Small intestine (tissue), 7 donors: ENCODE results near the gene NGDN. TPM values are rescaled to one million over a fixed set of nuclear protein-coding genes. Genes with fewer than 3 reads are reported as not detected.

ENCODE experiments used
- DNase-seq, 2 donors: peaks; one replicate each; pipeline versions ENCODE4 v3.0.0 to v3.0.0-alpha.2; 2013
- FAIRE-seq: peaks from 2 replicates; lab custom pipeline; 2012; peaks lifted over from hg19 to GRCh38; lab: Jason Lieb, UNC
- H3K27ac ChIP-seq, 3 donors: one replicate each; pipeline ENCODE4 v1.5.1; 2013; ENCODE audit warnings: low read length in 2 of 3, mild to moderate bottlenecking in 2 of 3, control low read depth in 1 of 3, inconsistent platforms in 1 of 3, low read depth in 1 of 3, moderate library complexity in 1 of 3
- H3K27me3 ChIP-seq, 3 donors: one replicate each; pipeline ENCODE4 v1.6.1; 2013; ENCODE audit warnings: low read length in 3 of 3, inconsistent platforms in 1 of 3; ENCODE audit not compliant: control insufficient read depth in 3 of 3, insufficient read depth in 3 of 3
- H3K36me3 ChIP-seq, 3 donors: one replicate each; pipeline ENCODE4 v1.6.1; 2013; ENCODE audit warnings: low read length in 3 of 3, inconsistent platforms in 1 of 3, low read depth in 1 of 3, mild to moderate bottlenecking in 1 of 3, moderate library complexity in 1 of 3; ENCODE audit not compliant: control insufficient read depth in 3 of 3, insufficient read depth in 2 of 3
- H3K4me1 ChIP-seq, 3 donors: one replicate each; pipeline ENCODE4 v1.6.1; 2013; ENCODE audit warnings: low read length in 2 of 3, inconsistent platforms in 1 of 3, low read depth in 1 of 3, mild to moderate bottlenecking in 1 of 3, moderate library complexity in 1 of 3; ENCODE audit not compliant: control insufficient read depth in 3 of 3, insufficient read depth in 2 of 3
- H3K4me3 ChIP-seq, 3 donors: one replicate each; pipeline ENCODE4 v1.5.1; 2013; ENCODE audit warnings: low read length in 3 of 3, control low read depth in 1 of 3, inconsistent platforms in 1 of 3, low read depth in 1 of 3, mild to moderate bottlenecking in 1 of 3, moderate library complexity in 1 of 3
- H3K9me3 ChIP-seq, 2 donors: one replicate each; pipeline ENCODE4 v1.6.1; 2013; ENCODE audit warnings: low read depth in 1 of 2, low read length in 1 of 2; ENCODE audit not compliant: control insufficient read depth in 2 of 2, insufficient read depth in 1 of 2
- WGBS, 3 donors: extraction: QIAGEN DNeasy Blood & Tissue Kit; methylation state at CpG; one replicate each; pipeline ENCODE4 v1.1.7; 2013; 5-methylcytosine and 5-hydroxymethylcytosine counted together
- polyA plus RNA-seq, 4 donors: library from polyadenylated mRNA; stranded (reverse) in 3 of 4; unstranded in 1 of 4; fragments of 200-250 nt in 3 of 4; fragments of 120-200 nt in 1 of 4; gene quantifications; one replicate each; pipeline versions ENCODE4 v1.2.1 to v1.2.3, GENCODE V29; 2013
- donor health status: healthy with polysubstance abuse.
- donor health status: control.
- donor health status: control.
- donor health status: Bipolar disorder and iron deficiency.
- donor health status: healthy.

NGDN gene
- polyA plus RNA-seq, 4 donors: 38.2 to 48.1 (median 45.2) TPM

GRCh38 chr14:23518709-23519108 is 49.2 kb downstream of the NGDN start:
- FAIRE-seq (no peak), DNase-seq (no peak)
- Histone ChIP-seq H3K36me3 (peaks cover 0 to 22% (median 0%) of the 10 kb centered on the region in 3 donors), H3K4me3 (no peak overlapping the region), H3K9me3 (no peaks in the 10 kb centered on the region), H3K27me3 (no peaks in the 10 kb centered on the region), H3K4me1 (no peaks in the 10 kb centered on the region), H3K27ac (no peak overlapping the region)
- WGBS, 3 donors: 83 to 93% (median 84%) methylated on average over 4 of the region's 4 CpGs

DNA sequence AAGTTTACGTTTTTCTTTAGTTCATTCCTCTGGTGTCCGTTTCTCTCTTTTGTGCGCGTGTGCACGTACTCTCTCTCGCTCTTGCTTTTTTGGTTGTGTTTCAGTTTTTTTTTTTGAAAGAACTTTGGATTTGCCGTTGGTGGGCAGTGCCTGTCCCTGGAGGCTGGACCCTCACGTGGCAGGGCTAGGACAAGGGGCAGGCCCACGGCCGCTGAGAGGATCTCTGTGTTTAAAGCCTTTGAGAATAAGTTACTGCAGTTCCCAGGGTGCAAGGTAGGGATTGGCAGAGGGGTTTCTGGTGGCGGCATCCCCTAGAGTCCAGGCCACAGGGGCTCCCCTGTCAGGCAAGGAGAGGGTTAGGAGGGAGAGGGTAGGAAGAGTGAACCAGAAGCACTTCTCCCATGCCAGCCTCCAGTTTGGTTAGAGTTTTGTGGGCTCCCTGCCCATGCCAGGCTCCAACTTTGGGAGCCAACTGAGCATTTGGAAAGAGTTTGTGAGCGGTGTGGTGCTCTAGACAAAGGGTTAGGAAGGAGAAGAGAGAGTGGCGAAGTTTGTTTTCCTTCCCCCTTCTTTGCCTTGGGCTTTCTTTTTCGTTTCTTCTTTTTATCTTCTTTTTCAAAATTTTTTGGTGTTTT is 51.5 kb downstream of the NGDN start:
- Histone ChIP-seq H3K27me3 (no peaks in the 10 kb centered on the region), H3K27ac (no peak overlapping the region), H3K36me3 (peaks cover 0 to 34% (median 0%) of the 10 kb centered on the region in 3 donors), H3K4me3 (no peak overlapping the region), H3K4me1 (no peaks in the 10 kb centered on the region), H3K9me3 (no peaks in the 10 kb centered on the region)
- no peak for FAIRE-seq
- DNase-seq: no peak
- WGBS, 3 donors: 82 to 89% (median 85%) methylated on average over 14 of the region's 14 CpGs

- 83 to 88% (median 84%) methylated on average over 18 to 20 of the region's 20 CpGs for WGBS, 3 donors
- H3K36me3 ChIP-seq: peaks cover 0 to 43% (median 0%) of the 10 kb centered on the region in 3 donors
- H3K9me3 ChIP-seq: no peaks in the 10 kb centered on the region
- no peak overlapping the region for H3K4me3 ChIP-seq
- no peaks in the 10 kb centered on the region for H3K27me3 ChIP-seq
- no peaks in the 10 kb centered on the region for H3K4me1 ChIP-seq
- no peak for FAIRE-seq
- no peak overlapping the region for H3K27ac ChIP-seq
- DNase-seq: no peak
Observed at GRCh38 chr14:23521785-23522640, 52.5 kb downstream of the NGDN start.

- no peak overlapping the region for H3K4me3 ChIP-seq
- H3K27me3 ChIP-seq: no peaks in the 10 kb centered on the region
- H3K27ac ChIP-seq: no peak overlapping the region
- H3K4me1 ChIP-seq: no peaks in the 10 kb centered on the region
- WGBS, 3 donors: 82 to 92% (median 91%) methylated on average over 9 of the region's 9 CpGs
- H3K36me3 ChIP-seq: peaks cover 0 to 47% (median 0%) of the 10 kb centered on the region in 3 donors
- no peaks in the 10 kb centered on the region for H3K9me3 ChIP-seq
- DNase-seq (no peak), FAIRE-seq (no peak)
Observed at GRCh38 chr14:23522643-23523198, 53.2 kb downstream of the NGDN start.

- no peak for DNase-seq
- H3K36me3 ChIP-seq: peaks cover 0 to 47% (median 0%) of the 10 kb centered on the region in 3 donors
- 86 to 90% (median 87%) methylated on average over 14 to 16 of the region's 16 CpGs for WGBS, 3 donors
- no peak overlapping the region for H3K4me3 ChIP-seq
- no peaks in the 10 kb centered on the region for H3K4me1 ChIP-seq
- FAIRE-seq: no peak
- no peaks in the 10 kb centered on the region for H3K27me3 ChIP-seq
- no peak overlapping the region for H3K27ac ChIP-seq
- no peaks in the 10 kb centered on the region for H3K9me3 ChIP-seq
Observed at GRCh38 chr14:23523229-23524016, 53.9 kb downstream of the NGDN start.

DNA sequence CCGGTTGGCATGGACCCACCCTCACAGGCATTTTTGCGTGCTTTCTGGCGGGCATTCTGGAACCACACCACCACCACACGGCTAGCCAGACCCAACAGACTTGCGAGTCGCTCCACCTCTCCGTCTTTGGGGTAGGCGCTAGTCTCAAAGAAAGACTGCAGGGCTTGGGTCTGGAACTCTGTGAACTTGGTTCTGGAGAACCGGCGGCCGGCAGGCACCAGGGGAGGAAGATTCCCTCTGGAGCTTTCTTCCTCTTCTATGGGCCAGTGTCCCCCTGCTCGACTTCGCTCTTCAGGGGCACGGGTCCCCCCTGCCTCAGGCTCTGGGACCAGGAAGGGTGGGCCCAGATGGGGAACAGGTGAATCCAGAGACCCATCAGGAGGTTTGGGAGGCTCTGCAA is 55.5 kb downstream of the NGDN start:
- Histone ChIP-seq H3K4me3 (no peak overlapping the region), H3K4me1 (no peaks in the 10 kb centered on the region), H3K9me3 (no peaks in the 10 kb centered on the region), H3K27ac (no peak overlapping the region), H3K36me3 (peaks cover 0 to 49% (median 0%) of the 10 kb centered on the region in 3 donors), H3K27me3 (no peaks in the 10 kb centered on the region)
- FAIRE-seq: no peak
- no peak for DNase-seq
- 94 to 97% (median 95%) methylated on average over 14 of the region's 14 CpGs for WGBS, 3 donors

DNA sequence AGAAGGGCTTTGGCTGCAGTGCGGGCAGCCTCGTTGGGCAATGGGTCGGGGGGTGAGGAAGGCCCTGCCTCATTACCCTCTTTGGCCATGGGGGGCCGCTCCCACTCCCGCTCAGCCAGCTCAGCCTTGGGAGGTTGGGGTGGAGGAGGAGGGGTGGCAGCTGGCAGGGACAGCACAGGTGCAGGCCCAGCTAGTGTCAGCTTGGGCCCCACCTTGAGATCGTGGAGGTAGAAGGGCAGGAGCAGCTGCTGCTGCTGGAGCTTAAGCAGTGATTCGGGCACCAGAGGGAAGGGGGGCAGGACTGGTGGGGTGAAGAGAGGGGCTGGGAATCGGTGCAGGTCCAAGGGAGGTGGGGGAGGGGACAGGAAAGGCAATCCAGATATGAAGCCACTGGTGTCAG is 56.1 kb downstream of the NGDN start:
- Histone ChIP-seq H3K9me3 (no peaks in the 10 kb centered on the region), H3K36me3 (peaks cover 0 to 46% (median 0%) of the 10 kb centered on the region in 3 donors), H3K4me3 (no peak overlapping the region), H3K4me1 (no peaks in the 10 kb centered on the region), H3K27me3 (no peaks in the 10 kb centered on the region), H3K27ac (no peak overlapping the region)
- WGBS, 3 donors: 80 to 90% (median 88%) methylated on average over 6 to 8 of the region's 8 CpGs
- FAIRE-seq (no peak), DNase-seq (no peak)
